OCI-LY3 (cell line): ENCODE results near the gene HOXD3.

ENCODE experiments used
- H2AFZ ChIP-seq: fragments of 200-600, 300-600 bp; shearing (Covaris generic); 2 replicates; pipeline ENCODE4 v1.6.0; 2014; ENCODE audit warnings: antibody characterized with exemption, low read depth, low read length
- H3K27ac ChIP-seq: fragments of 200-600, 300-600 bp; sonication (generic); 2 replicates; pipeline ENCODE4 v1.5.1; 2014; ENCODE audit warnings: mild to moderate bottlenecking, low read length, moderate library complexity, mixed read lengths
- H3K27me3 ChIP-seq: fragments of 200-600, 300-600 bp; sonication (generic); 2 replicates; pipeline ENCODE4 v1.6.1; 2014; ENCODE audit warnings: low read depth, low read length, mixed read lengths
- H3K36me3 ChIP-seq: fragments of 200-600, 300-600 bp; sonication (generic); replicated peaks from 2 replicates; pipeline ENCODE3; 2014; ENCODE audit warnings: low read depth, low read length, mixed read lengths
- H3K4me1 ChIP-seq: fragments of 300-600, 200-600 bp; sonication (generic); 2 replicates; pipeline ENCODE4 v1.6.1; 2014; ENCODE audit warnings: low read length, mixed read lengths
- H3K4me2 ChIP-seq: fragments of 200-600, 300-600 bp; sonication (generic); 2 replicates; pipeline ENCODE4 v1.6.1; 2014; ENCODE audit warnings: low read length, mixed read lengths
- H3K4me3 ChIP-seq: fragments of 300-600, 200-600 bp; sonication (generic); 2 replicates; pipeline ENCODE4 v1.5.1; 2014; ENCODE audit warnings: antibody characterized with exemption, mild to moderate bottlenecking, low read length, moderate library complexity
- H3K79me2 ChIP-seq: fragments of 300-600, 200-600 bp; shearing (Covaris generic); 2 replicates; pipeline ENCODE4 v1.6.1; 2014; ENCODE audit warnings: mild to moderate bottlenecking, low read length, mixed read lengths
- H3K9ac ChIP-seq: fragments of 300-600, 200-600 bp; shearing (Covaris generic); 2 replicates; pipeline ENCODE4 v1.6.0; 2014; ENCODE audit warnings: mild to moderate bottlenecking, low read length, moderate library complexity
- H3K9me3 ChIP-seq: fragments of 200-600, 300-600 bp; shearing (Covaris generic); 2 replicates; pipeline ENCODE4 v1.6.1; 2014; ENCODE audit warnings: low read length, mixed read lengths; ENCODE audit not compliant: insufficient read depth
- H4K20me1 ChIP-seq: fragments of 200-600, 300-600 bp; sonication (generic); 2 replicates; pipeline ENCODE4 v1.6.1; 2016; ENCODE audit warnings: low read length, mixed read lengths; ENCODE audit not compliant: insufficient read depth
- CTCF ChIP-seq: fragments of 200-600, 300-600 bp; sonication (generic); IDR thresholded peaks from 2 replicates; pipeline ENCODE4 v1.5.1; 2014; ENCODE audit warnings: antibody characterized with exemption, low read length, low read depth
- EZH2phosphoT487 ChIP-seq: fragments of 200-600 bp; shearing (Covaris generic); IDR thresholded peaks from 2 replicates; pipeline ENCODE4 v1.6.1; 2018; ENCODE audit warnings: antibody characterized with exemption, mixed run types, low read depth

The HOXD3 gene

DNA sequence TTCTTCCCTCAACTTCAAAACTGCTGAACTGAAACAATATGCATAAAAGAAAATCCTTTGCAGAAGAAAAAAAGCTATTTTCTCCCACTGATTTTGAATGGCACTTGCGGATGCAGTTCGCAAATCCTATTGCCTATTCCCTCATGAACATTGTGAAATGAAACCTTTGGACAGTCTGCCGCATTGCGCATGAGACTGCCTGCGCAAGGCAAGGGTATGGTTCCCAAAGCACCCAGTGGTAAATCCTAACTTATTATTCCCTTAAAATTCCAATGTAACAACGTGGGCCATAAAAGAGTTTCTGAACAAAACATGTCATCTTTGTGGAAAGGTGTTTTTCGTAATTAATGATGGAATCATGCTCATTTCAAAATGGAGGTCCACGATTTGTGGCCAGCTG is 19.2 kb upstream of the HOXD3 start:
- Histone ChIP-seq H3K9me3 (no peaks in the 10 kb centered on the region), H3K4me1 (0 out of 2 replicates have a peak, but pooled peaks cover 5% of the 10 kb centered on the region), H4K20me1 (no peaks in the 10 kb centered on the region), H3K79me2 (no peaks in the 10 kb centered on the region), H3K27ac (no peak overlapping the region), H3K36me3 (no peaks in the 10 kb centered on the region), H3K9ac (no peak overlapping the region), H3K27me3 (no peaks in the 10 kb centered on the region), H3K4me2 (no peak overlapping the region), H2AFZ (no peak overlapping the region), H3K4me3 (no peak overlapping the region)
- TF ChIP-seq EZH2phosphoT487 (no peak), CTCF (no peak)

DNA sequence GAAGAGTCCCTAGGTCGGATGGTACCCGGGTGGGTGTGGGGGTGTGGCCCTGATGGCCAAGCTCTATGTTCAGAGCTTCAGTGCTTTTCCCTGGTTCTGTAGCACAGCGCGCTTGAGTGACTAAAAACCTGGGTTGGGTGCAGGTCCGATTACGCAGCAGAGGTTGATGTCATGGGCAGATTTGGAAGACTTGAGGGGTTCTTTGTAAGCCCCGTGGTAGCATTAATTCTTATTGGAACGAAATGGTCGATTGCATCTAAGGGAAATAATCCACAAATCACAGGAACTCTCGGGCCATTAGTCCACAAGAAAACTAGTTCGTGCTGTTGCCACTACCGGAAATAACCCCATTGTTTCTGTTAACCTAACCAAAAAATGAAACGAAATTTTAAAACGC is 18.6 kb upstream of the HOXD3 start:
- Histone ChIP-seq H3K27me3 (no peaks in the 10 kb centered on the region), H3K4me1 (0 out of 2 replicates have a peak, but pooled peaks cover 5% of the 10 kb centered on the region), H3K36me3 (no peaks in the 10 kb centered on the region), H3K4me2 (no peak overlapping the region), H3K9ac (no peak overlapping the region), H2AFZ (no peak overlapping the region), H3K4me3 (no peak overlapping the region), H3K27ac (no peak overlapping the region), H3K9me3 (no peaks in the 10 kb centered on the region), H4K20me1 (no peaks in the 10 kb centered on the region), H3K79me2 (no peaks in the 10 kb centered on the region)
- TF ChIP-seq CTCF = no peak
- no peak for TF ChIP-seq EZH2phosphoT487

- Histone ChIP-seq H3K4me2 (no peak overlapping the region), H3K27me3 (no peaks in the 10 kb centered on the region), H3K4me3 (no peak overlapping the region), H3K79me2 (no peaks in the 10 kb centered on the region), H3K9me3 (no peaks in the 10 kb centered on the region), H3K36me3 (no peaks in the 10 kb centered on the region), H4K20me1 (no peaks in the 10 kb centered on the region), H2AFZ (no peak overlapping the region), H3K4me1 (0 out of 2 replicates have a peak, but pooled peaks cover 5% of the 10 kb centered on the region), H3K9ac (no peak overlapping the region), H3K27ac (no peak overlapping the region)
- TF ChIP-seq EZH2phosphoT487 (no peak), CTCF (no peak)
Observed at GRCh38 chr2:176138923-176139660, 18.0 kb upstream of the HOXD3 start.

DNA sequence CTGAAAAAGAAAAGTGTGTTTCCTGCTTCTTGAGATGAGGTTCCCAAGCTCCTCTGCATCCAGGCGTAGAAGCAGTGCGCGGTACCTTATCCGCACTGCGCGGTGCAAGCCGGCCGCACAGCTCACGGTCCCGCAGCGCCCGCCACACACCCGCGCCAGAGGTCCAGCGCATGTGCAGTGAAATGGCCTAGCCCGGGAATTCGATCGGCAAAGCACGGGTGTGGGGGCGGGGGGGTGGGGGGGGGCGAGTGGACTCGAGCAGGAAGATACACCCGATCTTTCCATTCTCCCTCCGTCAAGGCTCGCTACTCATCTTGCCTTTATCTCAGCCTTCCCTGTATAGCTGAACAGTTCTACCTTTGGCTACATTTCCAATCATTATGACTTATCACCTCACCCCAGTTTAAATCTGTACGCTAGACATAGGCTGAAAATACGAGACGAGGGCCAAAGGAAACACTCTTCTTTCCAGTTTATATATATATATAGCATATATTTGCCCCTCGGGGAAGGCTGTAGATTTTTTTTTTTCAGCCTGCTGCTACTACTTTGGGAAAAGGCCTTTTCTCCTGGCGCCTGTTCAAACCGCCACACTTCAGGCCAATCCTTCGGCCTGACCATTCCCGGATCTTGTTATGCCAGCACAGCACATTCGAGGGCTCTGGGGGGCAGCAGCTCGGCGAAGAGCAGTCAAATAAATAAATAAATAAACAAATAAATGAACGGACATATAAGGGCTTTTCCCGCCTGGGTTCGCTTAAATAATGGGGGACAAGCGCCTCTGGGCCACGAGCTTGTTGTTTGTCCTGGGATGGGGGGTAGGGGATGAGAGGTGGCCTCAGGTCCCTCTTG is 17.2 kb upstream of the HOXD3 start:
- Histone ChIP-seq H3K4me3 (peak overlapping the region; percentile 75), H3K4me2 (peak overlapping the region; percentile 75), H3K9ac (peak overlapping the region; percentile 60), H2AFZ (peak overlapping the region; percentile 64), H3K79me2 (no peaks in the 10 kb centered on the region), H3K27me3 (no peaks in the 10 kb centered on the region), H3K36me3 (no peaks in the 10 kb centered on the region), H3K27ac (no peak overlapping the region), H4K20me1 (no peaks in the 10 kb centered on the region), H3K4me1 (0 out of 2 replicates have a peak, but pooled peaks cover 5% of the 10 kb centered on the region), H3K9me3 (no peaks in the 10 kb centered on the region)
- TF ChIP-seq EZH2phosphoT487 = no peak
- no peak for TF ChIP-seq CTCF
